Measurements from ENCODE around the gene WDR93. TPM values are rescaled to one million over a fixed set of nuclear protein-coding genes. Genes with fewer than 3 reads are reported as not detected.
"Not testable (repeated sequence)": the region's sequence is repeated elsewhere in the genome, so short reads cannot be mapped to it uniquely, and the experiment has no call there.

Gene WDR93
- total RNA-seq, 1 donor from 2014 or later: 0.16 TPM

GRCh38 chr15:89780601-89781000, 90.0 kb downstream of the WDR93 start:
- CTCF ChIA-PET: interaction anchor here (1.2 to 1.5 kb wide), 3 partner anchors 19 to 96 kb away, joined by 4 to 7 read pairs (median 7); no protein-coding TSS in a partner anchor
- H3K27me3 Mint-ChIP-seq: no peaks in the 10 kb centered on the region
- no peaks in the 10 kb centered on the region for H3K9me3 Mint-ChIP-seq
- peaks cover 40% of the 10 kb centered on the region for H3K4me1 Mint-ChIP-seq
- TF ChIP-seq CTCF (IDR thresholded peaks at IDR 0.05): no peak
- intact Hi-C loops (cut with micrococcal nuclease): no loop called here
- POLR2A ChIA-PET: interaction anchor here (0.8 to 1.7 kb wide), 4 partner anchors 19 to 607 kb away, joined by 3 to 4 read pairs (median 4); partner anchors contain the start of gene IQGAP1
- H3K36me3 Mint-ChIP-seq (ENCODE audit: low read depth): no peaks in the 10 kb centered on the region
- peak overlapping the region; percentile 76 for H3K27ac Mint-ChIP-seq
- DNase-seq (no peak), ATAC-seq (ENCODE audit: low read depth) (no peak)
- H3K4me3 Mint-ChIP-seq: peak overlapping the region; percentile 62

- Mint-ChIP-seq H3K4me1 (peaks cover 40% of the 10 kb centered on the region), H3K4me3 (peak overlapping the region; percentile 62), H3K36me3 (ENCODE audit: low read depth) (no peaks in the 10 kb centered on the region), H3K27me3 (no peaks in the 10 kb centered on the region), H3K9me3 (no peaks in the 10 kb centered on the region), H3K27ac (peak overlapping the region; percentile 76)
- TF ChIP-seq CTCF (IDR thresholded peaks at IDR 0.05): no peak
- ChIA-PET POLR2A (interaction anchor here (0.6 to 1.7 kb wide), 7 partner anchors 20 to 607 kb away, joined by 3 to 9 read pairs (median 4); partner anchors contain the start of gene IQGAP1), CTCF (interaction anchor here (1.2 to 1.5 kb wide), 3 partner anchors 20 to 95 kb away, joined by 4 to 7 read pairs (median 7); no protein-coding TSS in a partner anchor)
- DNase-seq: no peak
- intact Hi-C loops (cut with micrococcal nuclease): no loop called here
- peak; percentile 51 for ATAC-seq (ENCODE audit: low read depth)
These were observed 90.4 kb downstream of the WDR93 start for GRCh38 chr15:89781055-89781454.

- Mint-ChIP-seq H3K4me1 (peaks cover 39% of the 10 kb centered on the region), H3K27me3 (no peaks in the 10 kb centered on the region), H3K4me3 (peak overlapping the region; percentile 33), H3K36me3 (ENCODE audit: low read depth) (no peaks in the 10 kb centered on the region), H3K27ac (peak overlapping the region; percentile 76), H3K9me3 (no peaks in the 10 kb centered on the region)
- TF ChIP-seq CTCF (IDR thresholded peaks at IDR 0.05): no peak
- intact Hi-C loops (cut with micrococcal nuclease): loop anchor here (2.0 kb wide), 1 partner anchor 69 kb away; no protein-coding TSS in a partner anchor
- ChIA-PET POLR2A (interaction anchor here (0.6 to 1.7 kb wide), 7 partner anchors 21 to 626 kb away, joined by 3 to 10 read pairs (median 3); partner anchors contain the start of gene ANPEP), CTCF (interaction anchor here (1.2 to 1.5 kb wide), 3 partner anchors 21 to 93 kb away, joined by 3 to 7 read pairs (median 7); no protein-coding TSS in a partner anchor)
- DNase-seq (no peak), ATAC-seq (ENCODE audit: low read depth) (peak; percentile 74)
These were observed 91.4 kb downstream of the WDR93 start for GRCh38 chr15:89781891-89782618.

GRCh38 chr15:89782619-89782950, 92.0 kb downstream of the WDR93 start:
- ChIA-PET POLR2A (interaction anchor here (0.6 to 1.7 kb wide), 4 partner anchors 21 to 65 kb away, joined by 3 to 6 read pairs (median 4); partner anchors contain the start of gene ANPEP), CTCF (interaction anchor here (1.2 to 2.6 kb wide), 2 partner anchors 22 to 92 kb away, joined by 3 to 11 read pairs; no protein-coding TSS in a partner anchor)
- not testable (repeated sequence) for H3K27me3 Mint-ChIP-seq; DNase-seq; ATAC-seq (ENCODE audit: low read depth); H3K9me3 Mint-ChIP-seq; H3K36me3 Mint-ChIP-seq (ENCODE audit: low read depth)
- Mint-ChIP-seq H3K27ac (peak overlapping the region; percentile 76), H3K4me3 (peak overlapping the region; percentile 33), H3K4me1 (peaks cover 38% of the 10 kb centered on the region)
- intact Hi-C loops (cut with micrococcal nuclease): loop anchor here (2.0 kb wide), 1 partner anchor 68 kb away; no protein-coding TSS in a partner anchor

- no peak overlapping the region for H3K4me3 Mint-ChIP-seq
- no peaks in the 10 kb centered on the region for H3K27me3 Mint-ChIP-seq
- peaks cover 4% of the 10 kb centered on the region for H3K9me3 Mint-ChIP-seq
- no peak for ATAC-seq (ENCODE audit: low read depth)
- H3K27ac Mint-ChIP-seq: peak overlapping the region; percentile 76
- intact Hi-C loops (cut with micrococcal nuclease): loop anchor here (2.0 kb wide), 1 partner anchor 68 kb away; no protein-coding TSS in a partner anchor
- DNase-seq: no peak
- no peak for TF ChIP-seq CTCF (IDR thresholded peaks at IDR 0.05)
- no peaks in the 10 kb centered on the region for H3K36me3 Mint-ChIP-seq (ENCODE audit: low read depth)
- ChIA-PET POLR2A (interaction anchor here (0.6 to 1.0 kb wide), 3 partner anchors 22 to 116 kb away, joined by 4 to 12 read pairs (median 6); no protein-coding TSS in a partner anchor), CTCF (interaction anchor here (1.2 to 2.6 kb wide), 2 partner anchors 22 to 92 kb away, joined by 3 to 11 read pairs; no protein-coding TSS in a partner anchor)
- H3K4me1 Mint-ChIP-seq: peaks cover 38% of the 10 kb centered on the region
These were observed 92.7 kb downstream of the WDR93 start for GRCh38 chr15:89783111-89783860.

All from activated B cell treated with CpG ODN at 0.5 μM for 24 hours (primary cell).